ENCODE data around the gene TMEM209. TPM values are rescaled to one million over a fixed set of nuclear protein-coding genes. Genes with fewer than 3 reads are reported as not detected.
"Not testable (repeated sequence)": the region's sequence is repeated elsewhere in the genome, so short reads cannot be mapped to it uniquely, and the experiment has no call there.

TMEM209 gene
- total RNA-seq (2021) (45.8 and 46.7 TPM in 2 replicates), Bru-seq, nascent RNA (percentile 87 among the genes with signal in this experiment), BruChase-seq, experiment 1, labeled RNA remaining after a 2-hour chase (percentile 83 among the genes with signal in this experiment), BruChase-seq, experiment 2, labeled RNA remaining after a 6-hour chase (percentile 90 among the genes with signal in this experiment)
- long read RNA-seq, transcript TMEM209-201 (15 exons, 3,545 nt) = major isoform, 61 of 94 reads
- long read RNA-seq, transcript TMEM209-206 (14 exons, 1,961 nt) = minor isoform, 5 of 94 reads
- long read RNA-seq, partial matches to known transcripts = 13 of 94 reads
- long read RNA-seq, other reads (novel, unspliced or antisense) = 14 of 94 reads

DNA sequence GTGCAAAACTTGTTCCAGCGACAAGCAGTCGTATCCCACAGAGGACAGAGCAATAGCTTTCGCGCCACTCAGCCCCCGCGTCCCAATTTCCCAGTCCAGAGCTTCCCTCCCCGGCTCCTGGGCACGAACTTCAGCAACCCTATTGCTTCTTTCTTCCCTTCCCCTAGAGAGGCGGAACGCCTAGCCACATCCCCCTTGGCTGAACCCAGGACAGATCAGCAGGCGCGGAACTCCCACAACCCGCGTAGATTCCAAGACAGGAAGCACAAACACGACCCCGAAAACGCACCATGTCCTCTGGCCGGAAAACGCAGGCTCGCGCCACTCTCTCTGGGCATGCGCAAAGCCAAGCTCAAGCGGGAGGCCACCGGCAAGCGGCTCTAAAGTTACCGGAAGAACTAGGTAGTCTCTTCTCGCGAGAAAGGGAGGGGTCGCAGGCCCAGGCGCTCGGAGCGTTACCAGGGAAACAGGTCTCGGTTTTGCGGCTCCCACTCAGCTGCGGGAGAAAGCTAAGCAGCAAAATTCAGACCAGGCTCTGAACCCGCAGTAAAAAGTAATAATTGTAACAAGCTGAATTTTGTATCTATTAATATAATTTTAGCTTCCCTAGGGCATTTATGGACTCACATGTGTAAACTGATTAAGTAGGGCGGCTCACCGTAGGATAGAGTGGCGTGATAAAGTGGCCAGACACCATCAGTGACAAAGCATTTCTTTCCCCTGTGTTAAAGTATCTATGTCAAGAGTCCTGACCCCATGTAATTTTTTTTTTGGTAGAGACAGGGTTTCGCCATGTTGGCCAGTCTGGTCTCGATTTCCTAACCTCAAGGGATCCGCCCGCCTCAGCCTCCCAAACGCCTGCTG is at the start of gene TMEM209:
Gene TMEM209 (minus strand): TSS at position 323 of the 864 bp plus-strand sequence. CDS start 31 bp downstream, at position 292.
- CTCF ChIA-PET = no interaction called here
- Histone ChIP-seq H3K27ac (ENCODE audit: low read depth, low read length, poor library complexity, severe bottlenecking) (peak within 1 kb of the TSS; percentile 95), H3K27me3 (replicated peaks; ENCODE audit: insufficient read depth, low read depth, low read length, poor library complexity) (no peaks in the 10 kb centered on the region), H3K36me3 (ENCODE audit: insufficient read depth, low read length, poor library complexity, severe bottlenecking) (peaks cover 33% of the 10 kb centered on the region), H3K4me1 (ENCODE audit: insufficient read depth, low read length, poor library complexity, severe bottlenecking) (peaks cover 7% of the 10 kb centered on the region), H3K4me3 (ENCODE audit: low read depth, low read length, poor library complexity, severe bottlenecking) (peak within 1 kb of the TSS; percentile 76), H3K9me3 (ENCODE audit: low read depth, low read length, poor library complexity, severe bottlenecking) (no peaks in the 10 kb centered on the region)
- POLR2A ChIA-PET (ENCODE audit: low non-redundant PET) = interaction anchor here (0.5 kb wide), 3 partner anchors 165 to 1111 kb away, joined by 4 to 8 read pairs (median 7); no protein-coding TSS in a partner anchor
- intact Hi-C loops (cut with micrococcal nuclease; ENCODE audit: unreplicated experiment) = no loop called here
- DNase-seq (ENCODE audit: low spot score) = peak; percentile 99
- no peak for TF ChIP-seq EZH2 (IDR thresholded peaks at IDR 0.05; ENCODE audit: borderline replicate concordance, low read depth, low read length, poor library complexity, severe bottlenecking)
- TF ChIP-seq, protein P1, sequence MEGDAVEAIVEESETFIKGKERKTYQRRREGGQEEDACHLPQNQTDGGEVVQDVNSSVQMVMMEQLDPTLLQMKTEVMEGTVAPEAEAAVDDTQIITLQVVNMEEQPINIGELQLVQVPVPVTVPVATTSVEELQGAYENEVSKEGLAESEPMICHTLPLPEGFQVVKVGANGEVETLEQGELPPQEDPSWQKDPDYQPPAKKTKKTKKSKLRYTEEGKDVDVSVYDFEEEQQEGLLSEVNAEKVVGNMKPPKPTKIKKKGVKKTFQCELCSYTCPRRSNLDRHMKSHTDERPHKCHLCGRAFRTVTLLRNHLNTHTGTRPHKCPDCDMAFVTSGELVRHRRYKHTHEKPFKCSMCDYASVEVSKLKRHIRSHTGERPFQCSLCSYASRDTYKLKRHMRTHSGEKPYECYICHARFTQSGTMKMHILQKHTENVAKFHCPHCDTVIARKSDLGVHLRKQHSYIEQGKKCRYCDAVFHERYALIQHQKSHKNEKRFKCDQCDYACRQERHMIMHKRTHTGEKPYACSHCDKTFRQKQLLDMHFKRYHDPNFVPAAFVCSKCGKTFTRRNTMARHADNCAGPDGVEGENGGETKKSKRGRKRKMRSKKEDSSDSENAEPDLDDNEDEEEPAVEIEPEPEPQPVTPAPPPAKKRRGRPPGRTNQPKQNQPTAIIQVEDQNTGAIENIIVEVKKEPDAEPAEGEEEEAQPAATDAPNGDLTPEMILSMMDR (conservative IDR thresholded peaks at IDR 0.05; ENCODE audit: low read depth, low read length) = no peak
- BruUV-seq (replicated peaks) = TSS peak; percentile 99

DNA sequence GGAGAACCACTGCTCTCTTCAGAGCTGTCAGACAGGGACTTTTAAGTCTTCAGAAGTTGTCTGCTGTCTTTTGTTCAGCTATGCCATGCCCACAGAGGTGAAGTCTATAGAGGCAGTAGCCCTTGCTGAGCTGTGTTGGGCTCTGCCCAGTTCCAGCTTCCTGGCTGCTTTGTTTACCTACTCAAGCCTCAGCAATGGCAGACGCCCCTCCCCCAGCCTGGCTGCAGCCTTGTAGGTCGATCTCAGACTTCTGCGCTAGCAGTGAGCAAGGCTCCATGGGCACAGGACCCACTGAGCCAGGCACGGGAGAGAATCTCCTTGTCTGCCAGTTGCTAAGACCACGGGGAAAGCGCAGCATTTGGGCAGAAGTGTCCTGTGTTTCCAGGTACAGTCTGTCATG is 49.3 kb upstream of the TMEM209 start:
- no peaks in the 10 kb centered on the region for H3K27me3 ChIP-seq (replicated peaks; ENCODE audit: insufficient read depth, low read depth, low read length, poor library complexity)
- intact Hi-C loops (cut with micrococcal nuclease; ENCODE audit: unreplicated experiment) = no loop called here
- peaks cover 23% of the 10 kb centered on the region for H3K9me3 ChIP-seq (ENCODE audit: low read depth, low read length, poor library complexity, severe bottlenecking)
- ChIA-PET CTCF (no interaction called here), POLR2A (ENCODE audit: low non-redundant PET) (no interaction called here)
- no peaks in the 10 kb centered on the region for H3K4me1 ChIP-seq (ENCODE audit: insufficient read depth, low read length, poor library complexity, severe bottlenecking)
- no peak overlapping the region for H3K27ac ChIP-seq (ENCODE audit: low read depth, low read length, poor library complexity, severe bottlenecking)
- no peak for DNase-seq (ENCODE audit: low spot score)
- no peak overlapping the region for H3K4me3 ChIP-seq (ENCODE audit: low read depth, low read length, poor library complexity, severe bottlenecking)
- TF ChIP-seq, protein P1 (conservative IDR thresholded peaks at IDR 0.05; ENCODE audit: low read depth, low read length) = no peak
- TF ChIP-seq EZH2 (IDR thresholded peaks at IDR 0.05; ENCODE audit: borderline replicate concordance, low read depth, low read length, poor library complexity, severe bottlenecking) = no peak
- no peaks in the 10 kb centered on the region for H3K36me3 ChIP-seq (ENCODE audit: insufficient read depth, low read length, poor library complexity, severe bottlenecking)
- BruUV-seq (replicated peaks) = no TSS peak

DNA sequence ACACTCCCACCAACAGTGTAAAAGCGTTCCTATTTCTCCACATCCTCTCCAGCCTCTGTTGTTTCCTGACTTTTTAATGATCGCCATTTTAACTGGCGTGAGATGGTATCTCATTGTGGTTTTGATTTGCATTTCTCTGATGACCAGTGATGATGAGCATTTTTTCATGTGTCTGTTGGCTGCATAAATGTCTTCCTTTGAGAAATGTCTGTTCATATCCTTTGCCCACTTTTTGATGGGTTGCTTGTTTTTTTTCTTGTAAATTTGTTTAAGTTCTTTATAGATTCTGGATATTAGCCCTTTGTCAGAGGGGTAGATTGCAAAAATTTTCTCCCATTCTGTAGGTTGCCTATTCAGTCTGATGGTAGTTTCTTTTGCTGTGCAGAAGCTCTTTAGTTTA is 44.4 kb upstream of the TMEM209 start:
- H3K4me1 ChIP-seq (ENCODE audit: insufficient read depth, low read length, poor library complexity, severe bottlenecking); intact Hi-C loops (cut with micrococcal nuclease; ENCODE audit: unreplicated experiment); H3K4me3 ChIP-seq (ENCODE audit: low read depth, low read length, poor library complexity, severe bottlenecking); CTCF ChIA-PET; H3K36me3 ChIP-seq (ENCODE audit: insufficient read depth, low read length, poor library complexity, severe bottlenecking); DNase-seq (ENCODE audit: low spot score); H3K27me3 ChIP-seq (replicated peaks; ENCODE audit: insufficient read depth, low read depth, low read length, poor library complexity); H3K27ac ChIP-seq (ENCODE audit: low read depth, low read length, poor library complexity, severe bottlenecking); BruUV-seq (replicated peaks); H3K9me3 ChIP-seq (ENCODE audit: low read depth, low read length, poor library complexity, severe bottlenecking): not testable (repeated sequence)
- POLR2A ChIA-PET (ENCODE audit: low non-redundant PET) = interaction anchor here (0.6 kb wide), 1 partner anchor 26 kb away, joined by 3 read pairs; no protein-coding TSS in a partner anchor

DNA sequence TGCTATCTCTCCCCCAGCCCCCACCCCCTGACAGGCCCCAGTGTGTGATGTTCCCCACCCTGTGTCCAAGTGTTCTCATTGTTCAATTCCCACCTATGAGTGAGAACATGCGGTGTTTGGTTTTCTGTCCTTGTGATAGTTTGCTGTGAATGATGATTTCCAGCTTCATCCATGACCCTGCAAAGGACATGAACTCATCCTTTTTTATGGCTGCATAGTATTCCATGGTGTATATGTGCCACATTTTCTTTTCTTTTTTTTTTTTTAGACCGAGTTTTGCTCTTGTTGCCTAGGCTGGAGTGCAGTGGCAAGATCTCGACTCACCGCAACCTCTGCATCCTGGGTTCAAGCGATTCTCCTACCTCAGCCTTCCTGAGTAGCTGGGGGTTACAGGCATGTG is 43.6 kb upstream of the TMEM209 start:
- H3K36me3 ChIP-seq (ENCODE audit: insufficient read depth, low read length, poor library complexity, severe bottlenecking); H3K27me3 ChIP-seq (replicated peaks; ENCODE audit: insufficient read depth, low read depth, low read length, poor library complexity); CTCF ChIA-PET; H3K27ac ChIP-seq (ENCODE audit: low read depth, low read length, poor library complexity, severe bottlenecking); H3K9me3 ChIP-seq (ENCODE audit: low read depth, low read length, poor library complexity, severe bottlenecking); H3K4me3 ChIP-seq (ENCODE audit: low read depth, low read length, poor library complexity, severe bottlenecking); intact Hi-C loops (cut with micrococcal nuclease; ENCODE audit: unreplicated experiment); DNase-seq (ENCODE audit: low spot score); H3K4me1 ChIP-seq (ENCODE audit: insufficient read depth, low read length, poor library complexity, severe bottlenecking); BruUV-seq (replicated peaks): not testable (repeated sequence)
- POLR2A ChIA-PET (ENCODE audit: low non-redundant PET) = interaction anchor here (0.6 kb wide), 1 partner anchor 27 kb away, joined by 3 read pairs; no protein-coding TSS in a partner anchor

DNA sequence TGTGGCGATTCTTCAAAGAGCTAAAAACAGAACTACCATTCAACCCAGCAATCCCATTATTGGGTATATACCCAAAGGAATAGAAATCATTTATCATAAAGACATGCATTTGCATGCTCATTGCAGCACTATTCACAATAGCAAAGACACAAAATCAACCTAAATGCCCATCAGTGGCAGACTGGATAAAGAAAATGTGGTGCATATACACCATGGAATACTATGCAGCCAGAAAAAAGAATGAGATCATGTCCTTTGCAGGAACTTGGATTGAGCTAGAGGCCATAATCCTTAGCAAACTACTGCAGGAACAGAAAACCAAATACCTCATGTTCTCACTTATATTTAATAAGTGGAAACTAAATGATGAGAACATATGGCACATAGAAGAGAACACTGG is 41.3 kb upstream of the TMEM209 start:
- BruUV-seq (replicated peaks); H3K27ac ChIP-seq (ENCODE audit: low read depth, low read length, poor library complexity, severe bottlenecking); H3K4me1 ChIP-seq (ENCODE audit: insufficient read depth, low read length, poor library complexity, severe bottlenecking); CTCF ChIA-PET; H3K36me3 ChIP-seq (ENCODE audit: insufficient read depth, low read length, poor library complexity, severe bottlenecking); DNase-seq (ENCODE audit: low spot score); H3K27me3 ChIP-seq (replicated peaks; ENCODE audit: insufficient read depth, low read depth, low read length, poor library complexity); POLR2A ChIA-PET (ENCODE audit: low non-redundant PET); intact Hi-C loops (cut with micrococcal nuclease; ENCODE audit: unreplicated experiment); H3K9me3 ChIP-seq (ENCODE audit: low read depth, low read length, poor library complexity, severe bottlenecking); H3K4me3 ChIP-seq (ENCODE audit: low read depth, low read length, poor library complexity, severe bottlenecking): not testable (repeated sequence)
